Tibial nerve (tissue), 3 donors: ENCODE results near the gene RUNX2.

ENCODE experiments used
- CTCF ChIP-seq, 5 experiments: fragments of 200-600 bp in 3 of 5; fragments of 450-650 bp in 2 of 5; sonication (generic) in 3 of 5; IDR thresholded peaks; one replicate each; pipeline ENCODE4 v1.5.1; 2016 to 2019; ENCODE audit warnings: antibody characterized with exemption in 5 of 5, mild to moderate bottlenecking in 3 of 5, moderate library complexity in 2 of 5
- POLR2A ChIP-seq, 2 donors: fragments of 450-650 bp; IDR thresholded peaks; one replicate each; pipeline ENCODE4 v1.6.1; 2017; ENCODE audit warnings: antibody characterized with exemption in 2 of 2, mild to moderate bottlenecking in 2 of 2, moderate library complexity in 2 of 2

GRCh38 chr6:45420083-45420908, 92.2 kb downstream of the RUNX2 start:
- no peak for TF ChIP-seq CTCF (IDR thresholded peaks at IDR 0.05)
- no peak for TF ChIP-seq POLR2A (IDR thresholded peaks at IDR 0.05)
